ENCODE data around the gene SPATA20. TPM values are rescaled to one million over a fixed set of nuclear protein-coding genes. Genes with fewer than 3 reads are reported as not detected.

The SPATA20 gene
- total RNA-seq, 1 donor from 2014 or later, result 25.8 TPM

DNA sequence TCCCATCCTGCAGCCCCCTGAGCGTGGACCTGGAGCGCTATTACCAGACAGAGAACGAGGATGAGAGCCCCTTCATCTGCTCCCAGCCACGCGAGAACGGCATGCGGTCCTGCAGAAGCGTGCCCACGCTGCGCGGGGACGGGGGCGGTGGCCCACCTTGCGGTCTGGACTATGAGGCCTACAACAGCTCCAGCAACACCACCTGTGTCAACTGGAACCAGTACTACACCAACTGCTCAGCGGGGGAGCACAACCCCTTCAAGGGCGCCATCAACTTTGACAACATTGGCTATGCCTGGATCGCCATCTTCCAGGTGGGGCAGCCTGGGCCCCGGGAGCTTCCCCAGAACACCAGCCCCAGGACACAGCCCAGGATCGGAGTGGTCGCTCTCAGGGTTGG lies 25.6 kb downstream of the SPATA20 start:
- H3K4me1 Mint-ChIP-seq, result peaks cover 12% of the 10 kb centered on the region
- TF ChIP-seq, protein P1, sequence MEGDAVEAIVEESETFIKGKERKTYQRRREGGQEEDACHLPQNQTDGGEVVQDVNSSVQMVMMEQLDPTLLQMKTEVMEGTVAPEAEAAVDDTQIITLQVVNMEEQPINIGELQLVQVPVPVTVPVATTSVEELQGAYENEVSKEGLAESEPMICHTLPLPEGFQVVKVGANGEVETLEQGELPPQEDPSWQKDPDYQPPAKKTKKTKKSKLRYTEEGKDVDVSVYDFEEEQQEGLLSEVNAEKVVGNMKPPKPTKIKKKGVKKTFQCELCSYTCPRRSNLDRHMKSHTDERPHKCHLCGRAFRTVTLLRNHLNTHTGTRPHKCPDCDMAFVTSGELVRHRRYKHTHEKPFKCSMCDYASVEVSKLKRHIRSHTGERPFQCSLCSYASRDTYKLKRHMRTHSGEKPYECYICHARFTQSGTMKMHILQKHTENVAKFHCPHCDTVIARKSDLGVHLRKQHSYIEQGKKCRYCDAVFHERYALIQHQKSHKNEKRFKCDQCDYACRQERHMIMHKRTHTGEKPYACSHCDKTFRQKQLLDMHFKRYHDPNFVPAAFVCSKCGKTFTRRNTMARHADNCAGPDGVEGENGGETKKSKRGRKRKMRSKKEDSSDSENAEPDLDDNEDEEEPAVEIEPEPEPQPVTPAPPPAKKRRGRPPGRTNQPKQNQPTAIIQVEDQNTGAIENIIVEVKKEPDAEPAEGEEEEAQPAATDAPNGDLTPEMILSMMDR (conservative IDR thresholded peaks at IDR 0.05), result no peak
- peaks cover 5% of the 10 kb centered on the region for H3K27me3 Mint-ChIP-seq (ENCODE audit: low read depth)
- no peak overlapping the region for H3K27ac Mint-ChIP-seq (ENCODE audit: unreplicated experiment)
- H3K9me3 Mint-ChIP-seq, result no peaks in the 10 kb centered on the region
- no peaks in the 10 kb centered on the region for H3K36me3 Mint-ChIP-seq (ENCODE audit: low read depth)
- no peak overlapping the region for H3K4me3 Mint-ChIP-seq
- no peak for DNase-seq (ENCODE audit: low read depth, low spot score)

DNA sequence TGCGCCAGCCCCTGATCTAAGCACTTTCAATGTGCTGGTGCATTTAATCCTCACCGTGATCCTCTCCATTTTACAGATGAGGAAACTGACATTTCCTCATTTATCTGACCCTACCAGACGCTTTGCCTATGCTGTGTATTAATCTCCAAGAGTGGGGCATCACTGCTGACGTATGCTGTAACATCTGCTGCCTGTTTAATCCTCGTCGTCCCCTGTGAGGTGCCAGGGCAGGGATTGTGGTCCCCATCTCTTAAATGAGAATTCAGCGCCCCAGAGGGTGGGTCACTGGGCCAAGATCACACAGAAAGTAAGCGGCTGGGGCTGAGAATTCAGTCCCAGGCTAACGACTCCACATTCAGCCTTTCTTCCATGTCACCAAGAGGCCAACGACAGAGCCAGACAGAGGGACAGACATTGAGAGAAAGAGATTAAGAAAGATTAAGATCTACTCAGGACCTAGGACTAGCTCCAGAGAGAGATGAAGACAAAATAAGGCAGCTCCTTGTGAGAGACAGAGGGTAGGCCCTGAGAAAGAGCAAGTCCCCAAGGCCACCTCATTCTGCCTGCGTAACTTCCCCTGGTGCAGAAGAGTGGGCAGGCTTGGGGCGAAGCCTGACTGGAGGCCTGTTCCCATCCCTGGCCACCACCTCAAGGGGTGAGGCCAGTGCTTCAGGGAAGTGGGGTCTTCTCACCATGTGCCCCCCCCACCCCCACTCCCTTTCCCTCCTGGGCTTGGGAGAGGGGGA lies 27.1 kb downstream of the SPATA20 start:
- no peaks in the 10 kb centered on the region for H3K36me3 Mint-ChIP-seq (ENCODE audit: low read depth)
- H3K4me1 Mint-ChIP-seq, result peaks cover 10% of the 10 kb centered on the region
- H3K27ac Mint-ChIP-seq (ENCODE audit: unreplicated experiment), result no peak overlapping the region
- TF ChIP-seq, protein P1 (conservative IDR thresholded peaks at IDR 0.05), result no peak
- no peaks in the 10 kb centered on the region for H3K27me3 Mint-ChIP-seq (ENCODE audit: low read depth)
- no peak overlapping the region for H3K4me3 Mint-ChIP-seq
- no peaks in the 10 kb centered on the region for H3K9me3 Mint-ChIP-seq
- no peak for DNase-seq (ENCODE audit: low read depth, low spot score)

- peaks cover 3% of the 10 kb centered on the region for H3K4me1 Mint-ChIP-seq
- H3K4me3 Mint-ChIP-seq, result no peak overlapping the region
- no peaks in the 10 kb centered on the region for H3K9me3 Mint-ChIP-seq
- H3K27me3 Mint-ChIP-seq (ENCODE audit: low read depth), result no peaks in the 10 kb centered on the region
- H3K27ac Mint-ChIP-seq (ENCODE audit: unreplicated experiment), result no peak overlapping the region
- TF ChIP-seq, protein P1 (conservative IDR thresholded peaks at IDR 0.05), result no peak
- DNase-seq (ENCODE audit: low read depth, low spot score), result no peak
- H3K36me3 Mint-ChIP-seq (ENCODE audit: low read depth), result no peaks in the 10 kb centered on the region
These were observed 28.7 kb downstream of the SPATA20 start for GRCh38 chr17:50575581-50576210.

- Mint-ChIP-seq H3K27me3 (ENCODE audit: low read depth) (no peaks in the 10 kb centered on the region), H3K27ac (ENCODE audit: unreplicated experiment) (no peak overlapping the region), H3K4me1 (no peaks in the 10 kb centered on the region)
These were observed 29.9 kb downstream of the SPATA20 start for GRCh38 chr17:50576864-50577263.

GRCh38 chr17:50577451-50577954 lies 30.5 kb downstream of the SPATA20 start:
- H3K9me3 Mint-ChIP-seq, result no peaks in the 10 kb centered on the region
- H3K4me3 Mint-ChIP-seq, result no peak overlapping the region
- no peaks in the 10 kb centered on the region for H3K27me3 Mint-ChIP-seq (ENCODE audit: low read depth)
- TF ChIP-seq, protein P1 (conservative IDR thresholded peaks at IDR 0.05), result no peak
- H3K36me3 Mint-ChIP-seq (ENCODE audit: low read depth), result no peaks in the 10 kb centered on the region
- H3K27ac Mint-ChIP-seq (ENCODE audit: unreplicated experiment), result no peak overlapping the region
- no peak for DNase-seq (ENCODE audit: low read depth, low spot score)
- H3K4me1 Mint-ChIP-seq, result no peaks in the 10 kb centered on the region

More at GRCh38 chr17:50576864-50577263, 29.9 kb downstream of the SPATA20 start:
- Mint-ChIP-seq H3K4me3 (no peak overlapping the region), H3K36me3 (ENCODE audit: low read depth) (no peaks in the 10 kb centered on the region), H3K9me3 (no peaks in the 10 kb centered on the region)
- no peak for DNase-seq (ENCODE audit: low read depth, low spot score)
- TF ChIP-seq, protein P1 (conservative IDR thresholded peaks at IDR 0.05), result no peak

Data from neural crest cell (in vitro differentiated cells).